ENCODE results near the gene PIK3R2. TPM values are rescaled to one million over a fixed set of nuclear protein-coding genes. Genes with fewer than 3 reads are reported as not detected.

Gene PIK3R2
- total and polyA plus RNA-seq, 4 donors = 1.5 to 37.8 (median 7.7) TPM

DNA sequence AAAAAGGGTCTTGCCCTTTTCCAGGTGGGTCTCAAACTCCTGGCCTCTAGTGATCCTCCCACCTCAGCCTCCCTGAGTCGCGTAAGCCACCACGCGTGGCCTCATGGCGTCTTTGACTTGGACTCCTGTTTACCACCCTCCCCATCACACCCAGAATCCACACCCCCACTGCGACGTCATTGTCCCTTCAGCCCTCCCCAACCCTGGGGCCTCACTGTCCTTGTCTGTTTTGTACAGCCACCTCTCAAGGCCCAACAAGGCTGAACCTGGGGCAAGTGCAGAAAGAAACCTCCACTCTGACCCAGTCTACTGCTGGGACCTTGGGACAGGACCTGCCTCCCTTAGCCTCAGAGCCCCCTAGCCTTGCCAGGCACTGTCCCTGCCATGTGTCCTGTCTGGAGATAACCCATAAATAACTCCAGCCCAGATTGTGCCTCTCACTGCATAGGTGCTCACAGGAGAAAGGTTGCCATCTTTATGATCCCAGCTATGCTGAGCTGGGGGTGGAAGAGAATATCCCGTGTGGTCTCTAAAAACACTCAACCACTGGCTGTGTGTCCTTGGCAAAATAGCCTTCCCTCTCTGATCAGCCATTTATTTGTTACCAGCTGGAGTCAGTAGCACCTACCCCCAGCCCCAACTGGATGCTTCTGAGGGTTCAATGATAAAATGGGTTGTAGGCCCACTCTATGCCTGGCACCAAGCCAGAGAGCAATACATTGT, 18.8 kb downstream of the PIK3R2 start:
- TF ChIP-seq, protein P1, sequence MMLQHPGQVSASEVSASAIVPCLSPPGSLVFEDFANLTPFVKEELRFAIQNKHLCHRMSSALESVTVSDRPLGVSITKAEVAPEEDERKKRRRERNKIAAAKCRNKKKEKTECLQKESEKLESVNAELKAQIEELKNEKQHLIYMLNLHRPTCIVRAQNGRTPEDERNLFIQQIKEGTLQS (IDR thresholded peaks at IDR 0.05) = no peak
- TF ChIP-seq FOXA1 (IDR thresholded peaks at IDR 0.05) = no peak
- TF ChIP-seq JUND (IDR thresholded peaks at IDR 0.05) = no peak
- TF ChIP-seq HNF4G (IDR thresholded peaks at IDR 0.05) = no peak
- TF ChIP-seq RAD21 (IDR thresholded peaks at IDR 0.05) = no peak
- TF ChIP-seq YY1 (IDR thresholded peaks at IDR 0.05) = no peak
- TF ChIP-seq, protein P2, sequence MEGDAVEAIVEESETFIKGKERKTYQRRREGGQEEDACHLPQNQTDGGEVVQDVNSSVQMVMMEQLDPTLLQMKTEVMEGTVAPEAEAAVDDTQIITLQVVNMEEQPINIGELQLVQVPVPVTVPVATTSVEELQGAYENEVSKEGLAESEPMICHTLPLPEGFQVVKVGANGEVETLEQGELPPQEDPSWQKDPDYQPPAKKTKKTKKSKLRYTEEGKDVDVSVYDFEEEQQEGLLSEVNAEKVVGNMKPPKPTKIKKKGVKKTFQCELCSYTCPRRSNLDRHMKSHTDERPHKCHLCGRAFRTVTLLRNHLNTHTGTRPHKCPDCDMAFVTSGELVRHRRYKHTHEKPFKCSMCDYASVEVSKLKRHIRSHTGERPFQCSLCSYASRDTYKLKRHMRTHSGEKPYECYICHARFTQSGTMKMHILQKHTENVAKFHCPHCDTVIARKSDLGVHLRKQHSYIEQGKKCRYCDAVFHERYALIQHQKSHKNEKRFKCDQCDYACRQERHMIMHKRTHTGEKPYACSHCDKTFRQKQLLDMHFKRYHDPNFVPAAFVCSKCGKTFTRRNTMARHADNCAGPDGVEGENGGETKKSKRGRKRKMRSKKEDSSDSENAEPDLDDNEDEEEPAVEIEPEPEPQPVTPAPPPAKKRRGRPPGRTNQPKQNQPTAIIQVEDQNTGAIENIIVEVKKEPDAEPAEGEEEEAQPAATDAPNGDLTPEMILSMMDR (IDR thresholded peaks at IDR 0.05; ENCODE audit: low read depth, low read length, missing input control) = no peak
- TF ChIP-seq NR2F2 (IDR thresholded peaks at IDR 0.05) = no peak
- TF ChIP-seq SP1 (IDR thresholded peaks at IDR 0.05) = no peak
- TF ChIP-seq EGR1 (IDR thresholded peaks at IDR 0.05; ENCODE audit: low read depth in 2 of 2) = no peak
- no peak for TF ChIP-seq RXRA (IDR thresholded peaks at IDR 0.05)
- TF ChIP-seq FOXA2 (IDR thresholded peaks at IDR 0.05) = no peak
- TF ChIP-seq, protein P3, sequence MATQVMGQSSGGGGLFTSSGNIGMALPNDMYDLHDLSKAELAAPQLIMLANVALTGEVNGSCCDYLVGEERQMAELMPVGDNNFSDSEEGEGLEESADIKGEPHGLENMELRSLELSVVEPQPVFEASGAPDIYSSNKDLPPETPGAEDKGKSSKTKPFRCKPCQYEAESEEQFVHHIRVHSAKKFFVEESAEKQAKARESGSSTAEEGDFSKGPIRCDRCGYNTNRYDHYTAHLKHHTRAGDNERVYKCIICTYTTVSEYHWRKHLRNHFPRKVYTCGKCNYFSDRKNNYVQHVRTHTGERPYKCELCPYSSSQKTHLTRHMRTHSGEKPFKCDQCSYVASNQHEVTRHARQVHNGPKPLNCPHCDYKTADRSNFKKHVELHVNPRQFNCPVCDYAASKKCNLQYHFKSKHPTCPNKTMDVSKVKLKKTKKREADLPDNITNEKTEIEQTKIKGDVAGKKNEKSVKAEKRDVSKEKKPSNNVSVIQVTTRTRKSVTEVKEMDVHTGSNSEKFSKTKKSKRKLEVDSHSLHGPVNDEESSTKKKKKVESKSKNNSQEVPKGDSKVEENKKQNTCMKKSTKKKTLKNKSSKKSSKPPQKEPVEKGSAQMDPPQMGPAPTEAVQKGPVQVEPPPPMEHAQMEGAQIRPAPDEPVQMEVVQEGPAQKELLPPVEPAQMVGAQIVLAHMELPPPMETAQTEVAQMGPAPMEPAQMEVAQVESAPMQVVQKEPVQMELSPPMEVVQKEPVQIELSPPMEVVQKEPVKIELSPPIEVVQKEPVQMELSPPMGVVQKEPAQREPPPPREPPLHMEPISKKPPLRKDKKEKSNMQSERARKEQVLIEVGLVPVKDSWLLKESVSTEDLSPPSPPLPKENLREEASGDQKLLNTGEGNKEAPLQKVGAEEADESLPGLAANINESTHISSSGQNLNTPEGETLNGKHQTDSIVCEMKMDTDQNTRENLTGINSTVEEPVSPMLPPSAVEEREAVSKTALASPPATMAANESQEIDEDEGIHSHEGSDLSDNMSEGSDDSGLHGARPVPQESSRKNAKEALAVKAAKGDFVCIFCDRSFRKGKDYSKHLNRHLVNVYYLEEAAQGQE (IDR thresholded peaks at IDR 0.05) = no peak
- TF ChIP-seq GABPA (IDR thresholded peaks at IDR 0.05 in 1 of 2, conservative IDR thresholded peaks at IDR 0.05 in 1 of 2) = no peak
- H3K4me3 ChIP-seq (ENCODE audit: low read depth in 1 of 3, low read length in 3 of 3) = no peak overlapping the region
- no peaks in the 10 kb centered on the region for H3K9me3 ChIP-seq (ENCODE audit: control insufficient read depth in 4 of 4, low read length in 3 of 4)
- peaks cover 4 to 13% (median 8%) of the 10 kb centered on the region in 4 donors for H3K4me1 ChIP-seq (ENCODE audit: control insufficient read depth in 4 of 4, insufficient read depth in 4 of 4, low read length in 3 of 4)
- no peaks in the 10 kb centered on the region for H3K27me3 ChIP-seq (ENCODE audit: control insufficient read depth in 4 of 4, insufficient read depth in 4 of 4, low read length in 3 of 4)
- no peak overlapping the region for H3K27ac ChIP-seq (ENCODE audit: low read depth in 1 of 2, low read length in 2 of 2)
- WGBS = 93% methylated on average over 8 of the region's 8 CpGs
- DNase-seq (ENCODE audit: low spot score) = no peak
- H3K36me3 ChIP-seq (ENCODE audit: control insufficient read depth in 4 of 4, insufficient read depth in 3 of 4, low read depth in 1 of 4, low read length in 3 of 4) = peaks cover 3 to 19% (median 7%) of the 10 kb centered on the region in 4 donors
- no peak overlapping the region for H3K9ac ChIP-seq (ENCODE audit: low read depth in 1 of 2, low read length in 2 of 2)

DNA sequence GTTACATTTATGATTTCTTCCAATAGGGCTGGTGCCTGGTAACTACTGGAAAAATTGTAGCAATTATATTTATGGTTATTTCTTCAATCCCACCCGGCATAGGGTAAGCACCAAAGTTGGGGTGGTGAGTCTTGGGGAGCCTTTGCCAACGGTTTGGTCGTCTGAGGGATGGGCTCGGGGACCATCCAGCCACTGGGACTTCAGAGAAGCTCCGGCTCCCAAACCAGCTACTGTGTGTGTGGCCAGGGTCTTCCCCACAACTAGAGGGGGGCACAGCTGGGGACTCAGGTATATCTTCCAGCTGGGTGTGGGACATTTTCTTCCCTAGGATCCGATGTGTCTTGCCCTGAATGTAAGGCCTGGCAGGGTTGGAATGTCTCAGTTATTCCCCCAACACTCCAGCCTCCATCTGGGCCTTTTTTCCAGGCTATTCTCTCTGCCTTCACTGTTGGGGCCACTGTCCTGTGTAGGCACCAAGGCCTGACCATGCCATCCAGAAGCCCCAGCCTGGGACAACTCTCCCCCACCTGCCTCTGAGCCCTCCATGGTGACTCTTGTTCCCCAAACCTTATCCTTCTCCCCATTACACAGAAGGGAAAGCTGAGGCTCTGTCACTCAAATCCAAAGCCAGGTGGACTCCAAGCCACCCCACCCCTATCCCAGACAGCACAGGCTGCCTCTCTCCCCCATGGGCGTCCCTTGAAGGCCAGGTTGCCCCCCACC, 19.5 kb downstream of the PIK3R2 start:
- Histone ChIP-seq H3K9me3 (ENCODE audit: control insufficient read depth in 4 of 4, low read length in 3 of 4) (no peaks in the 10 kb centered on the region), H3K9ac (ENCODE audit: low read depth in 1 of 2, low read length in 2 of 2) (no peak overlapping the region), H3K27ac (ENCODE audit: low read depth in 1 of 2, low read length in 2 of 2) (peak overlapping the region in 1 of 2 donors; percentile 13), H3K36me3 (ENCODE audit: control insufficient read depth in 4 of 4, insufficient read depth in 3 of 4, low read depth in 1 of 4, low read length in 3 of 4) (peaks cover 0 to 12% (median 3%) of the 10 kb centered on the region in 4 donors), H3K4me3 (ENCODE audit: low read depth in 1 of 3, low read length in 3 of 3) (no peak overlapping the region), H3K4me1 (ENCODE audit: control insufficient read depth in 4 of 4, insufficient read depth in 4 of 4, low read length in 3 of 4) (peaks cover 4 to 13% (median 8%) of the 10 kb centered on the region in 4 donors), H3K27me3 (ENCODE audit: control insufficient read depth in 4 of 4, insufficient read depth in 4 of 4, low read length in 3 of 4) (no peaks in the 10 kb centered on the region)
- no peak for DNase-seq (ENCODE audit: low spot score)
- TF ChIP-seq, protein P4, sequence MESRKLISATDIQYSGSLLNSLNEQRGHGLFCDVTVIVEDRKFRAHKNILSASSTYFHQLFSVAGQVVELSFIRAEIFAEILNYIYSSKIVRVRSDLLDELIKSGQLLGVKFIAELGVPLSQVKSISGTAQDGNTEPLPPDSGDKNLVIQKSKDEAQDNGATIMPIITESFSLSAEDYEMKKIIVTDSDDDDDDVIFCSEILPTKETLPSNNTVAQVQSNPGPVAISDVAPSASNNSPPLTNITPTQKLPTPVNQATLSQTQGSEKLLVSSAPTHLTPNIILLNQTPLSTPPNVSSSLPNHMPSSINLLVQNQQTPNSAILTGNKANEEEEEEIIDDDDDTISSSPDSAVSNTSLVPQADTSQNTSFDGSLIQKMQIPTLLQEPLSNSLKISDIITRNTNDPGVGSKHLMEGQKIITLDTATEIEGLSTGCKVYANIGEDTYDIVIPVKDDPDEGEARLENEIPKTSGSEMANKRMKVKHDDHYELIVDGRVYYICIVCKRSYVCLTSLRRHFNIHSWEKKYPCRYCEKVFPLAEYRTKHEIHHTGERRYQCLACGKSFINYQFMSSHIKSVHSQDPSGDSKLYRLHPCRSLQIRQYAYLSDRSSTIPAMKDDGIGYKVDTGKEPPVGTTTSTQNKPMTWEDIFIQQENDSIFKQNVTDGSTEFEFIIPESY (IDR thresholded peaks at IDR 0.05) = no peak
- TF ChIP-seq HNF4G (IDR thresholded peaks at IDR 0.05) (no peak), HNF4A (conservative IDR thresholded peaks at IDR 0.05) (no peak), FOXA2 (IDR thresholded peaks at IDR 0.05) (no peak), NR2F2 (IDR thresholded peaks at IDR 0.05) (no peak), YY1 (IDR thresholded peaks at IDR 0.05) (no peak), JUND (IDR thresholded peaks at IDR 0.05) (no peak)
- WGBS = 91% methylated on average over 7 of the region's 7 CpGs
